Measurements from ENCODE around the gene DCAF17. TPM values are rescaled to one million over a fixed set of nuclear protein-coding genes. Genes with fewer than 3 reads are reported as not detected.

The DCAF17 gene
- total RNA-seq (10 to 100 TPM; 19.3 to 19.8 TPM), polyA plus RNA-seq (11.6 TPM)

GRCh38 chr2:171434013-171434989 is at the start of gene DCAF17:
TSS of gene DCAF17 (plus strand) at chr2:171434226. CDS start at chr2:171434578, 352 bp downstream.
- Mint-ChIP-seq H3K27me3 (no peaks in the 10 kb centered on the region), H3K4me3 (peak within 1 kb of the TSS; percentile 84 to 93 (median 90)), H3K9me3 (no peaks in the 10 kb centered on the region), H3K4me1 (peaks cover 41 to 63% (median 60%) of the 10 kb centered on the region in 3 donors), H3K27ac (peak within 1 kb of the TSS; percentile 67 to 98 (median 94)), H3K36me3 (peaks cover 9 to 43% (median 20%) of the 10 kb centered on the region in 3 donors)
- ChIA-PET CTCF (interaction anchor here (1.0 to 3.3 kb wide), 5 partner anchors 18 to 505 kb away, joined by 3 to 17 read pairs (median 4); partner anchors contain the start of gene GORASP2), POLR2A (interaction anchor here (0.6 to 1.9 kb wide), 4 partner anchors 276 to 504 kb away, joined by 3 to 23 read pairs (median 4); partner anchors contain the start of gene GORASP2)
- Histone ChIP-seq H3K36me3 (ENCODE audit: insufficient read depth, low read length) (peaks cover 14% of the 10 kb centered on the region), H3K4me3 (ENCODE audit: low read length) (peak within 1 kb of the TSS; percentile 89), H3K9me3 (ENCODE audit: low read length) (no peaks in the 10 kb centered on the region), H3K27ac (ENCODE audit: low read depth, low read length) (peak within 1 kb of the TSS; percentile 87), H3K27me3 (ENCODE audit: insufficient read depth, low read length, poor library complexity, severe bottlenecking) (no peaks in the 10 kb centered on the region), H3K4me1 (ENCODE audit: insufficient read depth, low read length) (peaks cover 18% of the 10 kb centered on the region)
- DNase-seq = peak; percentile 89 to 96 (median 93)

DNA sequence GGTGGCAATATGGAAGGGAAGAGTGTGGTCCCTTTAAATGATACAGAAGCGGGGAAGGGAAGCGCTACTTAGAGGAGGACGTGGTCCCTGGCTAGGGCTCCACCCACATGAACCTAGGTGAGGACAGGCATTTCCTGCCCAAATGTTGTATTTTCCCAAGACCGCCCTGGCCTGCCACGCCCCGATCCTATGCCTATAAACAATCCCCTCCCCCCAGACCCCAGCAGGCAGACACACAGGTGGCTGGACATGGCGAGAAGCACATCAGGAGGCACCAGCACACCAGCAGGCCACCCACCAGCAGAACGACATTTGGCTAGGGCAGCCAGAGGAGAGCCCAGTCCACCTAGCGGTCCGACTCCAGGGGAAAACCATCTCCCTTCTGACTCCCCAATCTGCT is 47.4 kb upstream of the DCAF17 start:
- CTCF ChIA-PET = no interaction called here

GRCh38 chr2:171387052-171387451 is 47.0 kb upstream of the DCAF17 start:
- Histone ChIP-seq H3K36me3 (ENCODE audit: insufficient read depth, low read length) (no peaks in the 10 kb centered on the region), H3K27me3 (ENCODE audit: insufficient read depth, low read length, poor library complexity, severe bottlenecking) (no peaks in the 10 kb centered on the region), H3K9me3 (ENCODE audit: low read length) (no peaks in the 10 kb centered on the region), H3K4me1 (ENCODE audit: insufficient read depth, low read length) (no peaks in the 10 kb centered on the region), H3K4me3 (ENCODE audit: low read length) (no peak overlapping the region), H3K27ac (ENCODE audit: low read depth, low read length) (no peak overlapping the region)
- Mint-ChIP-seq H3K4me1 (peaks cover 5 to 24% (median 5%) of the 10 kb centered on the region in 3 donors), H3K4me3 (no peak overlapping the region), H3K9me3 (no peaks in the 10 kb centered on the region), H3K27me3 (peaks cover 0 to 2% of the 10 kb centered on the region in 2 donors), H3K36me3 (peaks cover 15 to 27% (median 19%) of the 10 kb centered on the region in 3 donors), H3K27ac (no peak overlapping the region)
- ChIA-PET POLR2A (no interaction called here), CTCF (no interaction called here)
- no peak for DNase-seq

More for the DNA sequence above, 47.4 kb upstream of the DCAF17 start:
- peaks cover 0 to 2% of the 10 kb centered on the region in 2 donors for H3K27me3 Mint-ChIP-seq
- POLR2A ChIA-PET = interaction anchor here (0.6 kb wide), 1 partner anchor 558 kb away, joined by 6 read pairs; no protein-coding TSS in a partner anchor
- Histone ChIP-seq H3K36me3 (ENCODE audit: insufficient read depth, low read length) (no peaks in the 10 kb centered on the region), H3K27ac (ENCODE audit: low read depth, low read length) (no peak overlapping the region), H3K27me3 (ENCODE audit: insufficient read depth, low read length, poor library complexity, severe bottlenecking) (no peaks in the 10 kb centered on the region), H3K9me3 (ENCODE audit: low read length) (no peaks in the 10 kb centered on the region), H3K4me3 (ENCODE audit: low read length) (no peak overlapping the region), H3K4me1 (ENCODE audit: insufficient read depth, low read length) (no peaks in the 10 kb centered on the region)
- H3K4me3 Mint-ChIP-seq = no peak overlapping the region
- DNase-seq = no peak
- peaks cover 14 to 24% (median 17%) of the 10 kb centered on the region in 3 donors for H3K36me3 Mint-ChIP-seq
- H3K27ac Mint-ChIP-seq = no peak overlapping the region
- peaks cover 5 to 24% (median 5%) of the 10 kb centered on the region in 3 donors for H3K4me1 Mint-ChIP-seq
- peaks cover 0 to 3% (median 0%) of the 10 kb centered on the region in 5 donors for H3K9me3 Mint-ChIP-seq

DNA sequence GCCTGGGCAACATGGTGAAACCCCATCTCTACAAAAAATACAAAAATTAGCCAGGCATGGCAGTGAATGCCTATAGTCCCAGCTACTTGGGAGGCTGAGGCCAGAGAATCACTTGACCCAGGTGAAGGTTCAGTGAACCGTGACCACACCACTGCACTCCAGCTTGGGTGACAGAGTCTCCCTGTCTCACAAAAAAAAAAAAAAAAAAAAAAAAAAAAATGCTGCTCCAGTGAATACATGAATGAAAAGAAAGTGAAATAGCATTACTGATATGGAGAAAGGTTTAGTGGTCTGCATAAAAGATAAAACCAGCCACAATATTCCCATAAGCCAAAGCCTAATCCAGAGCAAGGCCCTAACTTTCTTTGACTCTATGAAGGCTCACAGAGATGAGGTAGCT is 44.7 kb upstream of the DCAF17 start:
- CTCF ChIA-PET = no interaction called here
- H3K27me3 ChIP-seq (ENCODE audit: insufficient read depth, low read length, poor library complexity, severe bottlenecking) = no peaks in the 10 kb centered on the region
- Mint-ChIP-seq H3K36me3 (peaks cover 10 to 20% (median 17%) of the 10 kb centered on the region in 3 donors), H3K27me3 (peaks cover 0 to 2% of the 10 kb centered on the region in 2 donors), H3K9me3 (no peaks in the 10 kb centered on the region), H3K4me3 (no peak overlapping the region), H3K27ac (no peak overlapping the region), H3K4me1 (peaks cover 5 to 29% (median 8%) of the 10 kb centered on the region in 3 donors)
- H3K9me3 ChIP-seq (ENCODE audit: low read length) = no peaks in the 10 kb centered on the region
- POLR2A ChIA-PET = no interaction called here
- H3K4me1 ChIP-seq (ENCODE audit: insufficient read depth, low read length) = no peaks in the 10 kb centered on the region
- no peak for DNase-seq
- H3K4me3 ChIP-seq (ENCODE audit: low read length) = no peak overlapping the region
- H3K27ac ChIP-seq (ENCODE audit: low read depth, low read length) = no peak overlapping the region
- no peaks in the 10 kb centered on the region for H3K36me3 ChIP-seq (ENCODE audit: insufficient read depth, low read length)

- Histone ChIP-seq H3K27ac (ENCODE audit: low read depth, low read length) (no peak overlapping the region), H3K4me1 (ENCODE audit: insufficient read depth, low read length) (no peaks in the 10 kb centered on the region), H3K9me3 (ENCODE audit: low read length) (no peaks in the 10 kb centered on the region), H3K36me3 (ENCODE audit: insufficient read depth, low read length) (no peaks in the 10 kb centered on the region), H3K4me3 (ENCODE audit: low read length) (no peak overlapping the region), H3K27me3 (ENCODE audit: insufficient read depth, low read length, poor library complexity, severe bottlenecking) (no peaks in the 10 kb centered on the region)
- ChIA-PET CTCF (no interaction called here), POLR2A (no interaction called here)
- DNase-seq = no peak
- Mint-ChIP-seq H3K36me3 (peaks cover 10 to 20% (median 17%) of the 10 kb centered on the region in 3 donors), H3K27ac (no peak overlapping the region), H3K9me3 (no peaks in the 10 kb centered on the region), H3K4me1 (peaks cover 5 to 29% (median 8%) of the 10 kb centered on the region in 3 donors), H3K4me3 (no peak overlapping the region), H3K27me3 (peaks cover 0 to 2% of the 10 kb centered on the region in 2 donors)
Measured at GRCh38 chr2:171389780-171390179, 44.2 kb upstream of the DCAF17 start.

DNA sequence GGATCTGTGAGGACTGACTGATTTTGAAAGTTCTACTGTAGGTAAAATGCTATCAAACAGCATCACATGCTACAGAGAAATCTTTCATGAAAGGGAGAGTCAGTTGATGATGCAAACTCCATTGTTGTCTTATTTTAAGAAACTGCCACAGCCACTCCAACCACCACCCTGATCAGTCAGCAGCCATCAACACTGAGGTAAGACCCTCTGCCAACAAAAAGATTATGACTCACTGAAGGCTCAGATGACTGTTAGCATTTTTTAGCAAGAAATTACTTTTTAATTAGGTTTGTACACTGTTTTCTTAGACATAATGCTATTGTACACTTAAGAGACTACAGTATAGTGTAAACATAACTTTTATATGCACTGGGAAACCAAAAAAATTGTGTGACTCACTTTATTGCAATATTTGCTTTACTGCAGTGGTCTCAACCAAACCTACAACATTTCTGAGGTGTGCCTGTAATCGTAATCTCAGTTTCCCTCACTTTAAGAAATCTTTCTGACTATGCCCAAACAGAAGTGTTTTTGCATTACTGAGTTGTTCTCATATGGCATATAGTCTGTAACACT is 43.0 kb upstream of the DCAF17 start:
- H3K36me3 ChIP-seq (ENCODE audit: insufficient read depth, low read length) = no peaks in the 10 kb centered on the region
- H3K9me3 ChIP-seq (ENCODE audit: low read length) = no peaks in the 10 kb centered on the region
- no peaks in the 10 kb centered on the region for H3K27me3 ChIP-seq (ENCODE audit: insufficient read depth, low read length, poor library complexity, severe bottlenecking)
- Mint-ChIP-seq H3K36me3 (peaks cover 8 to 15% (median 15%) of the 10 kb centered on the region in 3 donors), H3K9me3 (no peaks in the 10 kb centered on the region), H3K4me1 (peaks cover 5 to 22% (median 7%) of the 10 kb centered on the region in 3 donors), H3K27me3 (no peaks in the 10 kb centered on the region), H3K4me3 (no peak overlapping the region), H3K27ac (no peak overlapping the region)
- DNase-seq = no peak
- no peak overlapping the region for H3K27ac ChIP-seq (ENCODE audit: low read depth, low read length)
- H3K4me3 ChIP-seq (ENCODE audit: low read length) = no peak overlapping the region
- POLR2A ChIA-PET = no interaction called here
- CTCF ChIA-PET = no interaction called here
- no peaks in the 10 kb centered on the region for H3K4me1 ChIP-seq (ENCODE audit: insufficient read depth, low read length)

GRCh38 chr2:171391532-171391931 is 42.5 kb upstream of the DCAF17 start:
- Histone ChIP-seq H3K9me3 (ENCODE audit: low read length) (no peaks in the 10 kb centered on the region), H3K27ac (ENCODE audit: low read depth, low read length) (no peak overlapping the region), H3K36me3 (ENCODE audit: insufficient read depth, low read length) (no peaks in the 10 kb centered on the region), H3K27me3 (ENCODE audit: insufficient read depth, low read length, poor library complexity, severe bottlenecking) (no peaks in the 10 kb centered on the region), H3K4me3 (ENCODE audit: low read length) (no peak overlapping the region), H3K4me1 (ENCODE audit: insufficient read depth, low read length) (no peaks in the 10 kb centered on the region)
- no peaks in the 10 kb centered on the region for H3K27me3 Mint-ChIP-seq
- no peaks in the 10 kb centered on the region for H3K9me3 Mint-ChIP-seq
- no peak overlapping the region for H3K4me3 Mint-ChIP-seq
- peaks cover 8 to 15% (median 15%) of the 10 kb centered on the region in 3 donors for H3K36me3 Mint-ChIP-seq
- no peak for DNase-seq
- peaks cover 3 to 18% (median 6%) of the 10 kb centered on the region in 3 donors for H3K4me1 Mint-ChIP-seq
- CTCF ChIA-PET = no interaction called here
- POLR2A ChIA-PET = no interaction called here
- no peak overlapping the region for H3K27ac Mint-ChIP-seq

- Mint-ChIP-seq H3K27me3 (no peaks in the 10 kb centered on the region), H3K27ac (no peak overlapping the region), H3K4me3 (no peak overlapping the region), H3K36me3 (peaks cover 8 to 12% (median 10%) of the 10 kb centered on the region in 3 donors), H3K9me3 (peaks cover 0 to 2% (median 0%) of the 10 kb centered on the region in 5 donors), H3K4me1 (peaks cover 0 to 8% (median 5%) of the 10 kb centered on the region in 3 donors)
- H3K36me3 ChIP-seq (ENCODE audit: insufficient read depth, low read length) = no peaks in the 10 kb centered on the region
- H3K27ac ChIP-seq (ENCODE audit: low read depth, low read length) = no peak overlapping the region
- no peak for DNase-seq
- CTCF ChIA-PET = no interaction called here
- no peaks in the 10 kb centered on the region for H3K9me3 ChIP-seq (ENCODE audit: low read length)
- POLR2A ChIA-PET = no interaction called here
- H3K4me3 ChIP-seq (ENCODE audit: low read length) = no peak overlapping the region
- H3K4me1 ChIP-seq (ENCODE audit: insufficient read depth, low read length) = no peaks in the 10 kb centered on the region
- H3K27me3 ChIP-seq (ENCODE audit: insufficient read depth, low read length, poor library complexity, severe bottlenecking) = no peaks in the 10 kb centered on the region
Measured at GRCh38 chr2:171393487-171393886, 40.5 kb upstream of the DCAF17 start.

Measured in CD8-positive, alpha-beta memory T cell (primary cell).